Measurements from ENCODE around the gene TNFAIP8L2. TPM values are rescaled to one million over a fixed set of nuclear protein-coding genes. Genes with fewer than 3 reads are reported as not detected.
A peak's percentile ranks its signal among the peaks of the same experiment; 100 is the strongest.

TNFAIP8L2 gene
- total and polyA plus RNA-seq, 2 donors from 2014 or later = 1.8 to 6.3 TPM

GRCh38 chr1:151130987-151131586, 25.4 kb upstream of the TNFAIP8L2 start:
- FAIRE-seq (no peak), DNase-seq (peak; percentile 95 to 97 (median 95))
- TF ChIP-seq CTCF (IDR thresholded peaks at IDR 0.05; ENCODE audit: borderline replicate concordance, extremely low read depth, insufficient read depth) = no peak
- Histone ChIP-seq H3K36me3 (ENCODE audit: control insufficient read depth in 2 of 3, insufficient read depth in 3 of 3, low read length in 3 of 3) (peaks cover 0 to 15% (median 0%) of the 10 kb centered on the region in 3 donors), H3K4me3 (ENCODE audit: low read length in 3 of 3) (peak overlapping the region; percentile 52 to 61 (median 56)), H3K9ac (ENCODE audit: low read length in 3 of 3) (peak overlapping the region; percentile 30 to 55 (median 41)), H3K27me3 (ENCODE audit: control insufficient read depth, insufficient read depth, low read length) (no peaks in the 10 kb centered on the region), H3K27ac (ENCODE audit: low read depth in 2 of 2, low read length in 2 of 2) (no peak overlapping the region), H3K4me1 (ENCODE audit: control insufficient read depth in 2 of 3, insufficient read depth in 2 of 3, low read depth in 1 of 3, low read length in 3 of 3) (peaks cover 0 to 4% (median 0%) of the 10 kb centered on the region in 3 donors), H3K9me3 (ENCODE audit: control insufficient read depth in 2 of 3, insufficient read depth in 1 of 3, low read length in 3 of 3) (no peaks in the 10 kb centered on the region)
- intact Hi-C loops (cut with DNase I) = no loop called here

GRCh38 chr1:151131701-151132334, 24.6 kb upstream of the TNFAIP8L2 start:
- H3K4me1 ChIP-seq (ENCODE audit: control insufficient read depth in 2 of 3, insufficient read depth in 2 of 3, low read depth in 1 of 3, low read length in 3 of 3) = peaks cover 0 to 4% (median 0%) of the 10 kb centered on the region in 3 donors
- H3K27ac ChIP-seq (ENCODE audit: low read depth in 2 of 2, low read length in 2 of 2) = no peak overlapping the region
- TF ChIP-seq CTCF (IDR thresholded peaks at IDR 0.05; ENCODE audit: borderline replicate concordance, extremely low read depth, insufficient read depth) = no peak
- peak; percentile 66 to 84 (median 78) for DNase-seq
- no peak for FAIRE-seq
- peak overlapping the region; percentile 30 to 55 (median 41) for H3K9ac ChIP-seq (ENCODE audit: low read length in 3 of 3)
- peaks cover 0 to 22% (median 2%) of the 10 kb centered on the region in 3 donors for H3K36me3 ChIP-seq (ENCODE audit: control insufficient read depth in 2 of 3, insufficient read depth in 3 of 3, low read length in 3 of 3)
- no peaks in the 10 kb centered on the region for H3K27me3 ChIP-seq (ENCODE audit: control insufficient read depth, insufficient read depth, low read length)
- no peaks in the 10 kb centered on the region for H3K9me3 ChIP-seq (ENCODE audit: control insufficient read depth in 2 of 3, insufficient read depth in 1 of 3, low read length in 3 of 3)
- H3K4me3 ChIP-seq (ENCODE audit: low read length in 3 of 3) = peak overlapping the region; percentile 52 to 61 (median 56)
- intact Hi-C loops (cut with DNase I) = no loop called here

- intact Hi-C loops (cut with DNase I) = no loop called here
- H3K9ac ChIP-seq (ENCODE audit: low read length in 3 of 3) = no peak overlapping the region
Measured at GRCh38 chr1:151132335-151133017, 24.0 kb upstream of the TNFAIP8L2 start.

More at GRCh38 chr1:151132335-151133017, 24.0 kb upstream of the TNFAIP8L2 start:
- Histone ChIP-seq H3K4me1 (ENCODE audit: control insufficient read depth in 2 of 3, insufficient read depth in 2 of 3, low read depth in 1 of 3, low read length in 3 of 3) (peaks cover 0 to 4% (median 0%) of the 10 kb centered on the region in 3 donors), H3K27me3 (ENCODE audit: control insufficient read depth, insufficient read depth, low read length) (no peaks in the 10 kb centered on the region), H3K4me3 (ENCODE audit: low read length in 3 of 3) (peak overlapping the region in 1 of 3 donors; percentile 61), H3K36me3 (ENCODE audit: control insufficient read depth in 2 of 3, insufficient read depth in 3 of 3, low read length in 3 of 3) (peaks cover 0 to 24% (median 2%) of the 10 kb centered on the region in 3 donors), H3K9me3 (ENCODE audit: control insufficient read depth in 2 of 3, insufficient read depth in 1 of 3, low read length in 3 of 3) (no peaks in the 10 kb centered on the region), H3K27ac (ENCODE audit: low read depth in 2 of 2, low read length in 2 of 2) (no peak overlapping the region)
- DNase-seq (peak in 1 of 5 donors; percentile 75), FAIRE-seq (no peak)
- no peak for TF ChIP-seq CTCF (IDR thresholded peaks at IDR 0.05; ENCODE audit: borderline replicate concordance, extremely low read depth, insufficient read depth)

Data from kidney (tissue), 14 donors.